HepG2 (cell line): ENCODE data around the gene PPP1R1B.

Source experiments
- EZH2 ChIP-seq: conservative IDR thresholded peaks from 2 replicates; pipeline ENCODE4 v1.6.1; 2012; ENCODE audit warnings: mild to moderate bottlenecking, low read depth, low read length, moderate library complexity
- POLR2A ChIP-seq, 2 experiments: IDR thresholded peaks; 2 replicates each; pipeline ENCODE4 v1.6.1; 2011; ENCODE audit warnings: low read depth in 2 of 2, low read length in 2 of 2, mild to moderate bottlenecking in 1 of 2, moderate library complexity in 1 of 2; ENCODE audit not compliant: insufficient read depth in 1 of 2
- RCOR2 ChIP-seq: IDR thresholded peaks from 2 replicates; pipeline ENCODE4 v1.6.1; 2016; ENCODE audit warnings: missing biosample characterization, missing genetic modification reagents

DNA sequence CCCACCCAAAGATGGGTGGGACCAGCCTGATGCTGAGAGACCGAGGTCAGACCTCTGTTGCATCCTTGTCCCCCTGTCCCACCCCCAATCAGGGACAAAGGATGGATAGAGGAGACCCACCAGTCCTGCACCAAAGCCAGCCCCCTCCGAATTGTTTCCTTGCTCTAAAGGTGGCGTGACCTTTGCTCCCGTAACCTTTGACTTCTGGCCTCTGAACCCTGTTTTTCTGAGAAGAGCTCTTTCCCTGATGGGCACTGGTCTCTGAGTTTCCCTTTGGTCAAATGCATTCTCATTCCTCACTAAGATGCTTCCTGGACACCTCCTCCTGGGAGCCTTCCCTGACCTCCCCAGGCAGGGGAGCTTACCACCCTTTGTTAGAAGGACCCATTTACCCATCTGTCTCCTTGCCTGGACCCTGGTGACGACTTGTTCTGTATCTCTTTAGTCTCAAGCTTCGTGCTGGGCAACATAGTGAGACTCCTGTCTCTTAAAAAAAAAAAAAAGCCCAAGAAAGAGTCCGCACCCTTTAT is 13.8 kb upstream of the PPP1R1B start:
- no peak for TF ChIP-seq RCOR2 (CRISPR knock-in tag)
- no peak for TF ChIP-seq POLR2A (IDR thresholded peaks at IDR 0.05; ENCODE audit: insufficient read depth in 1 of 2, low read depth in 2 of 2, low read length in 2 of 2)
- no peak for TF ChIP-seq EZH2
